ENCODE results near the gene CHM.

- TF ChIP-seq EZH2 (IDR thresholded peaks at IDR 0.05; ENCODE audit: borderline replicate concordance, insufficient read depth, low read depth, low read length, poor library complexity, severe bottlenecking), result no peak
- no peak for TF ChIP-seq CTCF (IDR thresholded peaks at IDR 0.05)
Measured at GRCh38 chrX:85928606-85929005, 118.8 kb downstream of the CHM start.

All from B cell (primary cell).